Keratinocyte (primary cell): ENCODE results near the gene EPAS1.

Experiments
- CTCF ChIP-seq, 3 experiments: IDR thresholded peaks in 1 of 3; conservative IDR thresholded peaks in 1 of 3; optimal IDR thresholded peaks in 1 of 3; 2 replicates in 2 of 3; 3 replicates in 1 of 3; pipeline versions ENCODE3 to v1.5.1; 2011; ENCODE audit warnings: low read length in 3 of 3, mild to moderate bottlenecking in 3 of 3, moderate library complexity in 2 of 3, control low read depth in 1 of 3, inconsistent platforms in 1 of 3; ENCODE audit not compliant: insufficient read depth in 2 of 3; ENCODE audit errors: extremely low read depth in 1 of 3
- EZH2 ChIP-seq: IDR thresholded peaks from one replicate; pipeline ENCODE4 v1.6.1; 2012; ENCODE audit warnings: inconsistent platforms, mild to moderate bottlenecking, low read length, moderate library complexity

GRCh38 chr2:46378616-46379015, 81.4 kb downstream of the EPAS1 start:
- TF ChIP-seq CTCF (optimal IDR thresholded peaks at IDR 0.05 in 1 of 3, IDR thresholded peaks at IDR 0.05 in 1 of 3, conservative IDR thresholded peaks at IDR 0.05 in 1 of 3; ENCODE audit: extremely low read depth in 1 of 3, insufficient read depth in 2 of 3, low read length in 3 of 3) (no peak), EZH2 (no peak)
